ENCODE results near the gene KANSL1L.
"Not testable (repeated sequence)": the region's sequence is repeated elsewhere in the genome, so short reads cannot be mapped to it uniquely, and the experiment has no call there.

KANSL1L gene

DNA sequence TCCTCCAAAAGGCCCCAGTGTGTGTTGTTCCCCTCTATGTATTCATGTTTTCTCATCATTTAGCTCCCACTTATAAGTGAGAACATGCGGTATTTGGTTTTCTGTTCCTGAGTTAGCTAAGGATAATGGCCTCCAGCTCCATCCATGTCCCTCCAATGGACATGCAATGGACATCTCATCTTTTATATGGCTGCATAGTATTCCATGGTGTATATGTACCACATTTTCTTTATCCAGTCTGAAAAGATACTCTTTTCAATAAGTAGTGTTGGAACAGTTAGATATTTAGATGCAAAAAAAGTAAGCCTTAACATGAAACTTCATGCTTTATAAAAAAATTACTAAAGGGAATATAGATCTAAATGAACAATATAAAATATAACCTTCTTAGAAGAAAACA is 5.9 kb upstream of the KANSL1L start:
- not testable (repeated sequence) for DNase-seq (ENCODE audit: low spot score)

DNA sequence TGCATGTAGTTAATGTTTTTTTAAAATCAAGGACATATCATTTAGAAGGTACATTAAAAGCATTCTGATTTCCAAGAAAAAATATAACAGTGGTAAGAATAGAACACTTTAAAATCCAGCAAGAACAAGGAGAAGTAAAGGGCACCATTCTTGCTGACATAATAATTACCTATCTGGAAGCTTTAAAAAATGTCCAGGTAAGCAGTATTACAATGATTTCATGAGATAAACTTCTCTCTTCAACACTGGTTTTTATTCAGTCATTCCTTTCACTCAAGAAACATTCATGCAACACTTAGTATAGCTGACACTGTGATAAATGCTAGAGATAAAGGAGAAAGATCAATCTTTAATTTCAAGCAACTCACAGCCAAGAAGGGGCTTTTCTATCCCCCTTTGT is 2.9 kb upstream of the KANSL1L start:
- DNase-seq (ENCODE audit: low spot score): no peak

DNA sequence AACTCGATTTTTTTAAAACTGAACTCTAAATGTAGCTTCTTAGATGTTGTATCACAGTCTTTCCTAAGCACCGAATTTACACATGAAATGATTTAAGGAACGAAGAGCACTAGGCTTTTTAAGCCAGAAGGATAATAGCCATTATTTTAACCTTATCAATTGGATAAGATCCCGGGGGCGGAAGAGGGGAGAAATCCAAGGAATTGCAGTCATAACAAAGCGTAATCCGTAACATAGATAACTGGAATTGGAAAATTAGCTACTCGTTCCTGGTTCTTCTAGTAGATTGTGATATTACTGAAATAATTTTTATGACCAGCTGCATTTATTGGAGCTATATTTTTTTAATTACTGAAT is 988 bp upstream of the KANSL1L start:
- DNase-seq (ENCODE audit: low spot score): no peak

DNA sequence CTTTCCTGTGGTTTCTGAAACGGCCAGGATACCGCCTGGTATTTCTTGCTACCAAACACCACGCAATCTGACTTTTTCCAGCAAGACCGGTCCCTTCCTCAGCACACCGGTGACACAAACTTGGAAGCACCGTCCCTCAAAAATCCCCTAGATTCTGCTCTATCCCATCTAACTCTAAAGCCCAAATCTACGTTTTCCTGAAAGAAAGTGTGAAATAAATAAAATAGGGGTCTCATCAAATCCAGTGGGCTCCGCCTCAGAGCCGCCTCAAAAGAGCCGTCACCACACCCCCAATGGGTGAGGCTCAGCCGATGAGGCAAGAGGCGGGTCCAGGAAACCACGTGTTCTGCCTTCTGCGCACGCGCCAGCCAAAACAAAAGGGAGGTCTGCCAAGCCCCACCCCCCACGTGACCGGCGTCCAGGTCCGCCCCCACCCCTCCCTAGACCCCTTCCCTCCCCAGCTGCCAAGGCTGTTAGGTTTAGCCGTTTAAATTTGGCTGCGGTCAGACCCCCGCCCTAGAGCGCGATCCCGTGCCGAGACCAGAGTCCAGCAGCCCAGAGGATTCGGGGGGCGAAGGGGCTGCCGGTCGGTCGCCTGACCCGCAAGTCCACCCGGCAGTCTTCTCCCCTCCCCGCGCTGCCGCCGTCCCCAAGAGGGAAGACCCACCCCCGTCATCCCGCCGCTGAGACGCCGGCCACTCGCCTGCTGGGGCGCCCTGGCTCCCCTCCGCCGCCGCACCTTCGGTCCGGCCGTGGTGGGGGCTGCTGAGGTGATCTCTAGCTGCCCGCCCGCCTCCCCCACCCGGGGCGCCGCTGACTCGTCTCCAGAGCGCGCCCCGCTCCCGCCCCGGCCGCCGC is 534 bp downstream of the KANSL1L start:
- peak; percentile 97 for DNase-seq (ENCODE audit: low spot score)

DNA sequence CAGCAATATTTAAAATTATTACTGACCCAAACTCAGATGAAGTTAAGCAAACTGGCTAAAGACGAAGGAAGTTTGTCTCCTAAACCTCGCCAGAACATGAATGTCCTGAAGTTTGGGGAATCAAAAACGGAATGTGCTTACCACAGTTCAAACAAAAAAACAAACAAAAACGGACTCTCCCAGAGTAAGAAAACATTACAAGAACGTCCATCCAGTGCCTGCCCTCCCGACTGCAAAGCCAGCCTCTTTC is 1.1 kb downstream of the KANSL1L start:
- DNase-seq (ENCODE audit: low spot score): no peak

DNA sequence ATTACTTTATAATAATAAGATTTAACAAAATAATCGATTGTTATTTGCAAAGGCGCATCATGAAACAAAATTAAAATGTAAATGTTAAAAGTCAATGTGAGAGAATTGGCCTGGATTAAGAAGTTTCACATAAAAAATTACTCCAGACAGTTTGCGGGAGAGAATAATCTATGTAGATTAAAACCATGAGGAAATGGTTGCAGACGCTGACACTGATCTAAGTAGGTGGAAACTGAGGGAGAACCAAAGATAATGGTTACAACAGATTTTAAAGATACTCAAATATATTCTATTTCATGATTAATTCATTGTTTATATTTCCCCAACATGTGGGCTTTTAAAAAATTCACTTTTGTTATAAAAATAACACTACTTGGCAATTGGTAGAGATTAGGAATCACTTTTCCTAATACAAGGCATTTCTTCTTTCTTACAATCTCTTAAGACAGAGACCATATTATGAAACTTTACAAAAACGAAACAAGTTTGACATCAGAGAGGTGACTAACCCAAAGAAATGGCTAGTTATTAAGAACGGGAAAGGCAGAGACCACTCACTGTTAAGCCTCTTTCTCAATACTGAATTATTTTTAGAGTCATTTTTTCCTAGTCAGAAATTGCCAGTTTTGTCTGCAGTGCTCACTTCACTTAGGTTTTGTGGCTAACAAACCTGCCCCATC is 1.6 kb downstream of the KANSL1L start:
- peak; percentile 65 for DNase-seq (ENCODE audit: low spot score)

DNA sequence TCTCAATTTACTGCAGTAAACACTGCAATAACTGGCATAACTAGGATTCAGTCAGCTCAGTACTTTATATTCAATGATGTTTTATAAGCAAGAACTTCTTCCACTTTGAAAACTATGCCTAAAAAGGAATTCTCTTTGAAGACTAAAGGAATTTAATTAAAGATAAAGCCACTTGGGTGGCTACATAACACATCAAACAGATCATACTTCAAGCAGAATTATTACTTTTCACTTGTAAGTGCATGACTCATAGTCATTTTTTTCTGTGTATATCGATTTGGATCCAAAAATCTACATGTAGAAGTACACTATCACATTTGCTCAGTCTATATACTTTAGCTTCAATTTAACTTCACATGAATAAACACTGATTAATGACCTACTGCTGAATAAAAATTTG is 4.0 kb downstream of the KANSL1L start:
- DNase-seq (ENCODE audit: low spot score): no peak

DNA sequence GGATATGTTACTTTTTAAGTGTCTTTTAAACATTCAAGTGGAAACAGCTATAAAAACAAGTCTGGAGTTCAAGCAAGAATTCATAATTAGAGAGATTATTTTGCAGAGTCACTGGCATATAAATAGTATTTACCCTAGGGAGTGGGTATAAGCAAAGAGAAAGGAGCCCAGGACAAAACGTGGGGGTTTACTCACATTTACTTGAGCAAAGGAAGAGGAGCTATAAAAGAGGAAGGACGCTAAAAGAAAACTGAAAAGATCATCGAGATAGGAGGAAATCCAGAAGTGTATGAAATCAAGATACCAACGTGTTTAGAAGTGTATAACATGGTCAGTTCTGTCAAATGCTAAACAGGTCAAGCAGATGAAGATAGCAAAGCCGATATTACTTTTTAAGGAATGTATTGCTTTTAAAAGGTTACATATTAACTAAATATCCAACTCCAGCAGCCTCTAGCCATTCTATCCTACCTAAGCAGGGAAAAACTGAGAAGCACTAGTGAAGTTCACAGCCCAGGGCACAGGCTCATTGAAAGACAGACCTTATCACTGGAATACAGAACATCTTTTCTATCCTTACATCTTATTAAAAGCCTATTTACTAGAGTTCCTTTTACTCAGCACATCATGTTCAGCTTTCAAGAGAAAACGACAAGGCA is 8.6 kb downstream of the KANSL1L start:
- DNase-seq (ENCODE audit: low spot score): peak; percentile 47

DNA sequence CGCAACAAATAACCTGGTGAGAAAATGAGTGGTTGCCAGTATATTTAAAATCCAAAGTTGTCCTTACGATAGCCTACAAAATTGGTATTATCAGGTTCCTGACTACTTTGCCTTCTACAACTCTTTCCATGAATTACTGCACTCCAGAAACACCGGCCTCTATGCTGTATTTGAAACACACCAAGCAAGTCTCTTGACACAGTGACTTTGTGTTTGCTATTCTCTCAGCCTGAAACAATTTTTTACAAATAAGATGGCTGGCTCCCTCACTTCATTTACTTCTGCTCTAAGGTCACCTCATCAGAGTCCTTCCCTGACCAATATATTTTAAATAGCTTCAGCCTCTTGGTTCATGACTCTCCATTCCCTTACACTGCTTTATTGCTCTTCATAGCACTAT is 12.2 kb downstream of the KANSL1L start:
- DNase-seq (ENCODE audit: low spot score): no peak

DNA sequence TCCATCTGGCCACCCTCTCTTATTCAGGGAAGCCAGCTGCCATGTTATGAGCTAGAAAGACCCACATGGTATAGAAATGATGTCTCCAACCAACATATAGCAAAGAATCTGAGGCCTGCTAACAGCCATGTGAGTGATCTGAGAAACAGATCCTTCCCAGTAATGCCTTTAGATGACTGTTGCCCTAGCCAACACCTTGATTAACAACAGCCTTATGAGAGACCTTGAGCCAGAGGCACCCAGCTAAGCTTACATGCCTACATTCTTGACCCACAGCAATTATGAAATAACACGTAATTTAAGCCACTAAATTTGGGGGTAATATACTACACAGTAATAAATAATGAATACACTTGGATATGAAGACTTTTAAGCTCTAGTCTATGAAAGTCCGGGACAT is 13.0 kb downstream of the KANSL1L start:
- no peak for DNase-seq (ENCODE audit: low spot score)

DNA sequence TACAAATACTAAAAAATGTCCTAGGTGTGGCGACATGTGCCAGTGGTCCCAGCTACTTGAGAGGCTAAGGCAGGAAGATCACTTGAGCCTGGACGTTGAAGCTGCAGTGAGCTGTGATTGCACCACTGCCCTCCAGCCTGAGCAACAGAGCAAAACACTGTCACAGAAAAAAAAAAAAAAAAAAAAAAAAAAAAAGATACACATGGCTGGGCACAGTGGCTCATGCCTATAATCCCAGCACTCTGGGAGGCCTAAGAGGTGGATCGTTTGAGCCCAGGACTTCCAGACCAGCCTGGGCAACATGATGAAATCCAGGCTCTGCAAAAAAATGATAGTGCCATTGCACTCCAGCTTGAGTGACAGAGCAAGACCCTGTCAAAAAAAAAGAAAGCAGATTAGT is 13.7 kb downstream of the KANSL1L start:
- DNase-seq (ENCODE audit: low spot score): peak; percentile 56

DNA sequence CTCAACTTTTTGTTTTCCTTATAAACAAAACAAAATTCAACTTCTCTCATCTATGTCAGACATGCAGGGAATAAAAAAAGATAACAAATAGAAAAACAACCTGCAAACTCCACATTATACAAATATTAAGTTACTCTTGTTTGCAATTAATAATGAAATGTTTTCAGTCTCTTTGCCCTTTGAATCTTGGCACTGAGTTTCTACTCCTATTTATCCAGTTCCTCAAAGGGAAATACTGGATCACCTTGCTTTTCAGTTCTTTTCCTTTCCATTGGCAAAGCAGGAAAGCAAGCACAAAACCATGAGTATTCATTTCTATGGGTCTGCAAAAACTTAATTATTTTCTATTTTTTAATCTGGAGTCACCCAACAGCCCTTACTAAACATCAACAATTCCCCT is 23.6 kb downstream of the KANSL1L start:
- no peak for DNase-seq (ENCODE audit: low spot score)

DNA sequence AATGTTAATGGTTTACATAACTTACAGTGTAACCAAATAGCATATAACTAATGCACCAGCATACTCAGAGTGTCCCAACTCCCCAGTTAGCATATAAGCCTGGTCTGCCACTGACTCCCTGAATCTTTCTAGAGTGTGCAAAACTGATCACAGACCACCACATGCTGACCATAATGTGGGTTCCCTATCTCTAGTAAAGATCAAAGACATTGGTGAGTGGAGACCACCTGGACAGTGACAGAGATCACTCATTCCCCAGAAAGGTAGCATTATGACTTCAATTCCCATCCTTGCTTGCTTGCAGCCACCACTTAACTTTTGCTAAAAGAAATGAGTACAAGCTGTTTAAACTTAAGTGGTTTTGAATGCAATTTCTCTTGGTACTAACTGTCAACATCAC is 39.0 kb downstream of the KANSL1L start:
- DNase-seq (ENCODE audit: low spot score): no peak

DNA sequence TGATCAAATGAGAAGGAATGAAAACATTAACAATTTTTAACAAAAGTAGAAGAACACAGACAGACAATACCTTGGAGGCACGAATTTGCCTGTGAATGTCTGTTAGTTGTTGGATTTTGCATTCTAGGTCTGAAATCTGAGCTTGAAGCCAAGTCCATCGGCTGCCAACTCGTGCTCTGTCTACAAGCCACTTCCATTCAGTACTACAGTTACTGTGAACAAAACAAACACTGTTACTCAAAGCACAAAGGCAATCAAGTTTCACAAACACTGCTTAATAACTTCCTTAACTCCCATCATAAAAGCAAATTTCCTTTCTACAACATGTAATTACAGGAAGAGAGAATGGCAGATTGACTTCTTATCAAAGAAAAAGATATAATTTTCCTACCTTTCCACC is 42.2 kb downstream of the KANSL1L start:
- DNase-seq (ENCODE audit: low spot score): no peak

DNA sequence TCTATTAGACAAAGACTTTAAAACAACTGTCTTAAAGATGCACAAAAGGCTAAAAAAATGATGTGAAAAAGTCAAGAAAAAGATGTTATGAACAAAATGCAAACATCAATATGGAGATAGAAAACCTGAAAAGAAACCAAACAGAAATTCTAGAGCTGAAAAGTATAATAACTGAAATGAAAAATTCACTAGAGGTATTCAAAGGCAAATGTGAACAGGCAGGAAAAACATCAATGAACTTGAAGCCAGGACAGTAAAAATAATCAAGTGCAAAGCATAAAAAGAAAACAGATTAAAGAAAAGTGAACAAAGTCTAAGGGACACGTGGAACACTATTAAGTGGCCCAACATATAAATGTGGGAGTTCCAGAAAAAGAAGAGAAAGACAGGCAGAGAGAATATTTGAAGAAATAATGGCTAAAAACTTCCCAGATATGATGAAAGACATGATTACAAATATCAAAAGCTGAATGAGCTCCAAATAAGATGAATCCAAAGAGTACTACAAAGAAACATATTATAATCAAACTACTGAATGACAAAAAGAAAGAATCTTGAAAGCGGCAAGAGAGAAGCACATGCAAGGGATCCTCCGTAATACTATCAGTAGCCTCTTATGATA is 57.5 kb downstream of the KANSL1L start:
- no peak for DNase-seq (ENCODE audit: low spot score)

DNA sequence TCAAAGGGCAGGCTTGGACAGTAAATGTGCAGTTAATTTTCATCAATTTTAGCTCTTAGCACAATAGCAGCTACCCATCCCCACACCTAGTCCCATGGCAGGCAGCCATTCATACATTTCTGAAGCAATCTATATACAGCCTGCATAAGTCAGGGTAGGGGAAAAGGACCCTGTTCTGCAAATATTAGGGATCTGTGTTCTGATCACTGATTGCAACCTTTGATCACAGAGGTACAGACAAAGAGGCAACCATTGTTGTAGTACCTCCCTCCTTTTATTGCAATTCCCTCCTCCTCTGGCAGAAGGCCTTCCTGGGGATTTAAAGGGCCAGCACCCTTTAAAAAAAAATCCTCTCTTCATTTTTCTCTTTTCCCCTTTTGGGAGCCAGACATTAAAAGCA is 58.3 kb downstream of the KANSL1L start:
- DNase-seq (ENCODE audit: low spot score): no peak

DNA sequence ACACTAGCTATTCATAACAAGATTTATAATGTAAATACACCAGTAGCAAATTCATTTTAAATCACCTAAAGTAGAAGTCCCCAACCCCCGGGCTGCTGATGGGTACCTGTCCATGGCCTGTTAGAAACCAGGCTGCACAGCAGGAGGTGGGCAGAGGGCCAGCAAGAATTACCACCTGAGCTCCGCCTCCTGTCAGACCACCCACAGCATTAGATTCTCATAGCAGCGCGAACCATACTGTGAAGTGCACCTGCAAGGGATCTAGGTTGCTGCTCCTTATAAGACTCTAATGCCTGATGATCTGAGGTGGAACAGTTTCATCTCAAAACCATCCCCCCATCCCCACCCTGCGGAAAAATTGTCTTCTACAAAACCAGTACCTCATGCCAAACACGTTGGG is 71.3 kb downstream of the KANSL1L start:
- DNase-seq (ENCODE audit: low spot score): no peak

DNA sequence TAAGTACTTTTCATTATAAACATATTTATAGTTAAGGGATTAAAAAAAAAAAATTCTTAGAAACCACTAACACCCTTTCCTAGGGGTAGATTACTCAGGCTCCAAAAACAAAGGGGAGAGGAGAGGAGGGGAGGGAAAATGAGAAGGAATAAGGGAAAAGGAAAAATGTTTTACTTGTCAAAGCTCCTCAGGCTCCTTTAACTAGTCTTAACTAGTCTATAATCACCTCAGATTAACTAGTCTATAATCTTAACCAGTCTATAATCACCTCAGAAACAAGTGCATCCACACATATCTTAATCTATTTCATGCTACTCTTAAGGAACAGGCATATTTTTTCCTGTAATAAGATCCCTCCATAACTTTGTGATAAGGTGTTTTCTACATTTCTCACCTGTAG is 76.4 kb downstream of the KANSL1L start:
- no peak for DNase-seq (ENCODE audit: low spot score)

DNA sequence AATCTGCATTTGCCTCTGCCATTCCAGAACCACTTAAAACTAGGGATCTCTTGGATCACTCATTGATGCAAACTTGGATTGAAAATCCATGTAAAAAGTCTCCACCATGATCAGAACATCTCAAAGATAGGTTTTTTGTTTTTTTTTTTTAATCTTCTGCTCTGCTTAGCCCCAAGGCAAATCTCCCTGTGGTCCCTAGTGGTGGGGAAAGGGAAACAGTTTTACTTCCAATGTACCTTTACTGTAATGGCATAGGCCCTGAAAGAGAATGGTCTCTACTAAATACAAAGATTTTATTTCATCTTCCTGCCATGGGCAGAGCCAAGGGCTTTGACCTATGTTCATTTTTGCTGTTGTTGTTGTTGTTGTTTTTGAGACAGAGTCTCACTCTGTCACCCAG is 78.4 kb downstream of the KANSL1L start:
- DNase-seq (ENCODE audit: low spot score): no peak

DNA sequence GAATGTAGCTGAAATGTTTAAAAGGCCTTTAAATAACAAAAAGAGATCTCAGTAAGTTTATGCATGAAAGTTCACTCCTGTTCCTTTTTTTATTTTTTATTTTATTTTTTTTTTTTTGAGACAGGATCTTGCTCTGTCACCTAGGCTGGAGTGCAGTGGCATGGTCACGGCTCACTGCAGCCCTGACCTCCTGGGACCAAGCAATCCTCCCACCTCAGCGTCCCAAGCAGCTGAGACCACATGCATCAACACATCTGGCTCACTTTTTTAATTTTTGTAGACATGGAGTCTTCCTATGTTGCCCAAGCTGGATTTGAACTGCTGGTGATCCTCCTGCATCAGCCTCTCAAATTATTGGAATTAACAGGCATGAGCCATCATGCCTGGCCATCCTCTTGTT is 84.3 kb downstream of the KANSL1L start:
- no peak for DNase-seq (ENCODE audit: low spot score)

DNA sequence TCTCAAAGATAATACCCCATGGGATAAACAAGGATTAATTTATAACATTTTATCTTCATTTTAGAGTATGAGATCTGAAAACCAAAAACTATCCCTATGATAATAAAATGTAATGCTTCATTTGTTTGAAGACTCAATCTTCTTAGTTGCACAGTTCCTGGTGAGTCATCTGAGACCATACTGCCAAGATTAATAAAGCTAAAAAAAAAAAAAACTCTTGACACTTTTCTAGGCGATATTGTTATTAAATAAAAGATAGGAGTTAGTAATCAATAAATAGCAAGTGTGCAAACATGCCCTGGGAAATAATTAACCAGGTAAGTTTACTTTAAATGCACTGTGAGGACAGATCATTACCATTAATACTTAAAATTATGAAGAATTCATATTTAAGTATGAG is 84.9 kb downstream of the KANSL1L start:
- peak; percentile 36 for DNase-seq (ENCODE audit: low spot score)

DNA sequence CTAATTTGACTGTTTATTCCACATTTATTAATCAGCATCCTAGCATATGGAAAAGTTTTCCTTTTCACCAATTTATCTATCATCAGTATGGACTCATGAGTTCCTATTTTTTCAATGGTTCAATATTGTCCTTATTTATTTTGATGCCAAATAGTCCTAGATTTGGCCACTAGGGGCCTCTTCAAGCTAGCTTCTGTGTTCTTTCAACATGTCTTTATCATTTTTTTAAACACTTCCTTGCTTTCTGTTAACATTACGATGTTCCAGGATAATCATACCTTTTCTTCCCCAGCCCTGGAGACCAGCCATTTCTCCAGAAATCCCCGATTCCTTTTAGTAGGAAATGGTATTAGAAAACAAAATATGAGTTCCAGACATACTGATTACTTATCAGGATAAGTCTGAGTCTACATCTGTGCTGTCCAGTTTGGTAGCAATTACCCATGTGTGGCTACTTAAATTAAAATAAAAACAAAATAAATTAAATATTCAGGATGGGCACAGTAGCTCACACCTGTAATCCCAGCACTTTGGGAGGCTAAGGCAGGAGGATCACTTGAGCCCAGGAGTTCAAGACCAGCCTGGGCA is 98.2 kb downstream of the KANSL1L start:
- peak; percentile 55 for DNase-seq (ENCODE audit: low spot score)

DNA sequence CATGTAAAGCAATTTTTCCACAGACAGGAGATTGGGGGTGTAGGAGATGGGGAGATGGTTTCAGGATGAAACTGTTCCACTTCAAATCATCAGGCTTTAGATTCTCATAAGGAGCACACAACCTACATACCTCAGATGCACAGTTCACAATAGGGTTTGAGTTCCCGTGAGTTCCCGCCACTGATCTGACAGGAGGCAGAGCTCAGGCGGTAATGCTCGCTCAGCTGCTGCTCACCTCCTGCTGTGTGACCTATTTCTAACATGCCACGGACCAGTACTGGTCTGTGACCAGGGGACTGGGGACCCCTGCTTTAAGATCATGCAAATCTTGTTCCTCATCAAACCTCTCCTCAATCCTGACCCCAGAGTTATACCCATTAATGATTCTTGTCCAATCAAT is 98.7 kb downstream of the KANSL1L start:
- DNase-seq (ENCODE audit: low spot score): no peak
